ENCODE measurements around the gene ARHGAP25. TPM values are rescaled to one million over a fixed set of nuclear protein-coding genes. Genes with fewer than 3 reads are reported as not detected.

Gene ARHGAP25
- total RNA-seq, 1 donor from 2014 or later, result 0.50 TPM

DNA sequence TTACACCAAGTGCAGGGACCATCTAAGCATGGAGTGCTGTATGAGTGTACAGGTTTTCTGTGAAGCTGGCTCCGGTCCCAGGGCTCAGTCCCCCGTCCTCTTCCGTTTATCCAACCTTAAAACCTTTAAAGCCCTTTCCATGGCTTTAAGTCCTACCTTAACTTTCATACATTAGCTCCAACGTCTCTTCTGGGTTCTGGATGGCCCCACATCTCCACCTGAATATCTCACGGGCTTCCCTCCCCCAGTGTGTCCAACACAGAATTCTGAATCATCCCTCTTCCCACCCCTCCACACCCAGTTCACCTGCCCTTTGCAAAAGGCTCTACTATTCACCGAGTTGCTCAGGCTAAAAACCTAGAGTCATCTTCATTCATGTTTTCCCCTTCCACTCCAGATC lies 12.8 kb downstream of the ARHGAP25 start:
- Mint-ChIP-seq H3K27me3 (ENCODE audit: low read depth) (no peaks in the 10 kb centered on the region), H3K4me1 (ENCODE audit: low read depth) (no peaks in the 10 kb centered on the region), H3K27ac (ENCODE audit: unreplicated experiment) (no peak overlapping the region), H3K4me3 (ENCODE audit: unreplicated experiment) (no peak overlapping the region), H3K36me3 (ENCODE audit: low read depth) (no peaks in the 10 kb centered on the region), H3K9me3 (ENCODE audit: low read depth) (no peaks in the 10 kb centered on the region)
- TF ChIP-seq, protein P1, sequence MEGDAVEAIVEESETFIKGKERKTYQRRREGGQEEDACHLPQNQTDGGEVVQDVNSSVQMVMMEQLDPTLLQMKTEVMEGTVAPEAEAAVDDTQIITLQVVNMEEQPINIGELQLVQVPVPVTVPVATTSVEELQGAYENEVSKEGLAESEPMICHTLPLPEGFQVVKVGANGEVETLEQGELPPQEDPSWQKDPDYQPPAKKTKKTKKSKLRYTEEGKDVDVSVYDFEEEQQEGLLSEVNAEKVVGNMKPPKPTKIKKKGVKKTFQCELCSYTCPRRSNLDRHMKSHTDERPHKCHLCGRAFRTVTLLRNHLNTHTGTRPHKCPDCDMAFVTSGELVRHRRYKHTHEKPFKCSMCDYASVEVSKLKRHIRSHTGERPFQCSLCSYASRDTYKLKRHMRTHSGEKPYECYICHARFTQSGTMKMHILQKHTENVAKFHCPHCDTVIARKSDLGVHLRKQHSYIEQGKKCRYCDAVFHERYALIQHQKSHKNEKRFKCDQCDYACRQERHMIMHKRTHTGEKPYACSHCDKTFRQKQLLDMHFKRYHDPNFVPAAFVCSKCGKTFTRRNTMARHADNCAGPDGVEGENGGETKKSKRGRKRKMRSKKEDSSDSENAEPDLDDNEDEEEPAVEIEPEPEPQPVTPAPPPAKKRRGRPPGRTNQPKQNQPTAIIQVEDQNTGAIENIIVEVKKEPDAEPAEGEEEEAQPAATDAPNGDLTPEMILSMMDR (IDR thresholded peaks at IDR 0.05), result no peak
- DNase-seq (ENCODE audit: low spot score), result no peak

DNA sequence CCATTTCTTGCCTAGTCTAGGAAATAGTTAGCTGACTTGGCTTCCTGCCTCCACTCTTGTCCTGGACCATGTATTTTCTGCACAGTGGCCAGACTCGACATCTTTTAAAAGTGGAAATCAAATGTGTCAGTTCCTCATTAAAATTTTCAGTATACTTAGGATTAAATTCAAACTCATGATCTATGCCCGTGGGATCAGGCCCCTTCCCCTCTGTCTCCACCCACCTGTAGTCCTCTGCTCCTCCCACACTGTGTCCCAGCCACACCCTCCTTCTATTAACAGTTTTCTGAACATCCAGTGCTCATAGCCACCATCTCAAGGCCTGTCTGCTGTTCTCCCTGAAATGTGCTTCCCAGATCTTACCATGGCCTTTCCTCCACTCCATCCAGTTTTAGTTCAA lies 13.3 kb downstream of the ARHGAP25 start:
- H3K4me1 Mint-ChIP-seq (ENCODE audit: low read depth), result no peaks in the 10 kb centered on the region
- H3K27me3 Mint-ChIP-seq (ENCODE audit: low read depth), result no peaks in the 10 kb centered on the region
- H3K27ac Mint-ChIP-seq (ENCODE audit: unreplicated experiment), result no peak overlapping the region
- H3K9me3 Mint-ChIP-seq (ENCODE audit: low read depth), result no peaks in the 10 kb centered on the region
- H3K36me3 Mint-ChIP-seq (ENCODE audit: low read depth), result no peaks in the 10 kb centered on the region
- DNase-seq (ENCODE audit: low spot score), result no peak
- H3K4me3 Mint-ChIP-seq (ENCODE audit: unreplicated experiment), result no peak overlapping the region
- TF ChIP-seq, protein P1 (IDR thresholded peaks at IDR 0.05), result no peak

DNA sequence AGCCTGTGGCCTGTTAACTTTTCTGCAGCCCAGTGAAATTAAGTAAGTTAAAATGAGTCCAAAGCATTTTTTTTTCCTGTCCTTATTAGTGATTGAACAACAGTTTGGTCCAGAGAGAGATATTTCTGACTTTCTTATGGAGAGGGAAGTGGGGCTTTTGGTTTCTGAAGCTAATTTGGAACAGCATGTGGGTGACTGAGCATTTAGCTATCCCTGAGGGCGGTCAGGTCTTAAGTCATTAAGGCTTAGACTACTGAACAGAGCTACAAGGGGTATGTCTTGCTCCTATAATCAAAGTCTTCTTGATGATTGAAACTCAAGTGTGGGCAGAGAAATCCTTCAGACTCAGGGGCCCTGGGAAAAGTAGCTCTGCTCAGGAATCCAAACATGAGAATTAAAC lies 14.0 kb downstream of the ARHGAP25 start:
- no peaks in the 10 kb centered on the region for H3K4me1 Mint-ChIP-seq (ENCODE audit: low read depth)
- H3K36me3 Mint-ChIP-seq (ENCODE audit: low read depth), result no peaks in the 10 kb centered on the region
- no peak overlapping the region for H3K4me3 Mint-ChIP-seq (ENCODE audit: unreplicated experiment)
- no peaks in the 10 kb centered on the region for H3K9me3 Mint-ChIP-seq (ENCODE audit: low read depth)
- no peak overlapping the region for H3K27ac Mint-ChIP-seq (ENCODE audit: unreplicated experiment)
- no peak for DNase-seq (ENCODE audit: low spot score)
- TF ChIP-seq, protein P1 (IDR thresholded peaks at IDR 0.05), result no peak
- no peaks in the 10 kb centered on the region for H3K27me3 Mint-ChIP-seq (ENCODE audit: low read depth)

DNA sequence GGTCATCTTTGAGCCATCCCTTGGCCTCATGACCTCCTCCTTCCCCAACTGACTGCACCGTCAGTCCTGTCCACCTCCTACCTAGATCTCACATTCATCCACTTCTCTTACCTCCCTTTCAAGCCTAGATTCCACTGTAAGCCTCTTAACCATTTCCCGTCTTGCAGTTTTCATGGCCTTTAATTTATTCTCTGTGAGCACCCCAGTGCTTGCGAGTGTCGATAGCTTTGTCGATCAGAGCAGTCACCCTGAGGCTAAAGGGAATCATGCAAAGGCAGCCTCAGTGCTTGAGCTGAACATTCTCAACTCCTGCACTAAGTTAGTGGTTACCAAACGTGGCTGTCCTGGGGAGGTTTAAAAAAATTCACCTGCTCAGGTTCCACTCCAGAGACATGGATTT lies 14.7 kb downstream of the ARHGAP25 start:
- no peaks in the 10 kb centered on the region for H3K9me3 Mint-ChIP-seq (ENCODE audit: low read depth)
- TF ChIP-seq, protein P1 (IDR thresholded peaks at IDR 0.05), result no peak
- no peaks in the 10 kb centered on the region for H3K36me3 Mint-ChIP-seq (ENCODE audit: low read depth)
- H3K4me1 Mint-ChIP-seq (ENCODE audit: low read depth), result no peaks in the 10 kb centered on the region
- no peaks in the 10 kb centered on the region for H3K27me3 Mint-ChIP-seq (ENCODE audit: low read depth)
- H3K4me3 Mint-ChIP-seq (ENCODE audit: unreplicated experiment), result no peak overlapping the region
- no peak overlapping the region for H3K27ac Mint-ChIP-seq (ENCODE audit: unreplicated experiment)
- no peak for DNase-seq (ENCODE audit: low spot score)

DNA sequence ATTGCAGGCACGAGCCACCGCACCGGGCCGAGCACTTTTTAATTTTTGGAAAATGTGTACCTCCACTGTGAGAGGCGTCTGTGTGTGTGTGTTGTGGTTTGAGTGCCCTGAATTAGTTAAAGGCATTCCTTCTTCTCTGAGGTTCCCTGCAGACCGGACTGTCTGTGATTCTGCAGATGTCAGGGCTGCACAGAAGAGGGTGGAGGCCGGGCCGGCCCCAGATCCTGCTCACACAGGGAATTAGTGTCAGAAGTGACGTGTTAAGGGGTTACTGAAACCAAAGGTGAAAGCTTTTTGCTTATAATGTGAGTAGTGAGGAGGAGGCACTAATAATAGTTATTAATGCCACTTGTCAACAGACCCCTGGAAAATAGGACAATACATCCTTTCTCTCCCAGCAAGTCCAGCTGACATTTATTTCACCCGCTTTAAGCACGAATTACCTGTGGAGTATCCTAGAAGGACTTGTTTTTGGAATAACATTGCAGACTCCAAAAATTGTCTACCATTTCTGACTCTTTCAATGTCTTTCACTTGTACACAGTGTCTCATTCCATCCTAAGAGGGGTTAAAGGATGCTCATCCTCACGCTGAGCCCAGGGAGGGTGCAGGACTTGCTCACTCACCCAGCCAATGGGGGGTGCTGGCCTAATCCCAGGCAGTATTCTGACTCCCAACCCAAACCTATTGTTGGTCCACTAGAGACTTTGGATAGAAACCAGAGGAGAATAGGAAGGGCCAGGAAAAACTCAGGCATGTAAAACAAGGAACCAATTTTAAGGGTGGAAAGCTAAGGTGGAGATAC lies 16.2 kb downstream of the ARHGAP25 start:
- Mint-ChIP-seq H3K4me1 (ENCODE audit: low read depth) (peaks cover 10% of the 10 kb centered on the region), H3K9me3 (ENCODE audit: low read depth) (no peaks in the 10 kb centered on the region), H3K4me3 (ENCODE audit: unreplicated experiment) (no peak overlapping the region), H3K27me3 (ENCODE audit: low read depth) (no peaks in the 10 kb centered on the region), H3K27ac (ENCODE audit: unreplicated experiment) (no peak overlapping the region), H3K36me3 (ENCODE audit: low read depth) (no peaks in the 10 kb centered on the region)
- no peak for DNase-seq (ENCODE audit: low spot score)
- TF ChIP-seq, protein P1 (IDR thresholded peaks at IDR 0.05), result no peak
